HG02884 (cell line): ENCODE data around the gene IQSEC3.
"Not testable (repeated sequence)": the region's sequence is repeated elsewhere in the genome, so short reads cannot be mapped to it uniquely, and the experiment has no call there.

Experiments
- ATAC-seq: cut with Tn5 transposase; IDR thresholded peaks from one replicate; pipeline ENCODE4 v1.9.1; 2021; ENCODE audit warnings: mild to moderate bottlenecking, moderate library complexity; ENCODE audit not compliant: unreplicated experiment

IQSEC3 gene

DNA sequence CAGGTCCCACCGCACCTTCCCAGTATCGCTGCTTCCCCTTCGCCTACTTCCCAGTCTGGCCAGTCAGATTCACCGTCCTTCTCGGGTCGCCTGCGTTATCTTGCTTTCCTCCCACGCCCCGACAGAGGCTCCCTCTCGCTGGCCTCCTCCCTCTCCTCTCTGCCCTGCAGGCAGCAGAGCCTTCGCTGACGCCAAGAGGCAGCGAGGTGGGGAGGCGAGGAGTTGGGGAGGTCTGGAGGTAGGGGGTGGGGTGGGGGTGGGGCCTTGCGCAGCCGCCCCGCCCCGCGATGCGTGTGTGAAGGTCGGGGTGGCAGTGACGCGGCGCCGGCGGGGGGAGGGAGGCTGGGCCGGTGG is at the start of gene IQSEC3:
Gene IQSEC3 (plus strand): TSS at position 340 of the 354 bp plus-strand sequence. CDS start 116 bp downstream, outside the sequence.
- ATAC-seq, result not testable (repeated sequence)

DNA sequence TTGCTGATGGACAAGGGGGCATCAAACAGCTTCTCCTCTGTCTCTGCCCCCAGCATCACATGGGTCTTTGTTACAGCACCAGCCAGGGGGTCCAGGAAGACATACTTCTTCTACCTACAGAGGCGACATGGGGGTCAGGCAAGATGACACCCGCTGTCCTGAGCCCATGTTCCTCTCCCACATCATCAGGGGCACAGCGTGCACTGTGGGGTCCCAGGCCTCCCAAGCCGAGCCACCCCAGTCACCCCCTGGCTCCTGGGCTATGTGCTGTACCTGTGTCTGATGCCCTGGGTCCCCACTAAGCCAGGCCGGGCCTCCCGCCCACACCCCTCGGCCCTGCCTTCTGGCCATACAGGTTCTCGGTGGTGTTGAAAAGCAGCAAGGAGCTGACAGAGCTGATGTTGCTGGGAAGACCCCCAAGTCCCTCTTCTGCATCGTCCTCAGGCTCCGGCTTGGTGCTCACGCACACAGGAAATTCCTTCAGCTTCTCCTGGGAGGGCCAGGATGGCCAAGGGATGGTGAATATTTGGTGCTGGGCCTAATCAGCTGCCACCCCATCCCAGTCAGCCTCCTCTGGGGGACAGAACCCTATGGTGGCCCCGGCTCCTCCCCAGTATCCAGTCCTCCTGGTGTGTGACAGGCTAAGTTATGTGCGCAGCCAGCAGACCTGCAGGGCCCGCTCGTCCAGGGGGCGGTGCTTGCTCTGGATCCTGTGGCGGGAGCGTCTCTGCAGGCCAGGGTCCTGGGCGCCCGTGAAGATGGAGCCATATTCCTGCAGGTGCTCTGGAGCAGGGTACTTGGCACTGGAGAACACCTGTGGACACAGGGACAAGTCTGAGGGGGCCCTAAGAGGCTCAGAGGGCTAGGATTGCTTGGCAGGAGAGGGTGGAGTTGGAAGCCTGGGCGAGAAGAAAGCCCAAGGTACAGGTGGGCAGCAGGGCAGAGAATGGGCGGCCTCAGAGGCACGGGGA is 48.9 kb upstream of the IQSEC3 start:
- not testable (repeated sequence) for ATAC-seq

DNA sequence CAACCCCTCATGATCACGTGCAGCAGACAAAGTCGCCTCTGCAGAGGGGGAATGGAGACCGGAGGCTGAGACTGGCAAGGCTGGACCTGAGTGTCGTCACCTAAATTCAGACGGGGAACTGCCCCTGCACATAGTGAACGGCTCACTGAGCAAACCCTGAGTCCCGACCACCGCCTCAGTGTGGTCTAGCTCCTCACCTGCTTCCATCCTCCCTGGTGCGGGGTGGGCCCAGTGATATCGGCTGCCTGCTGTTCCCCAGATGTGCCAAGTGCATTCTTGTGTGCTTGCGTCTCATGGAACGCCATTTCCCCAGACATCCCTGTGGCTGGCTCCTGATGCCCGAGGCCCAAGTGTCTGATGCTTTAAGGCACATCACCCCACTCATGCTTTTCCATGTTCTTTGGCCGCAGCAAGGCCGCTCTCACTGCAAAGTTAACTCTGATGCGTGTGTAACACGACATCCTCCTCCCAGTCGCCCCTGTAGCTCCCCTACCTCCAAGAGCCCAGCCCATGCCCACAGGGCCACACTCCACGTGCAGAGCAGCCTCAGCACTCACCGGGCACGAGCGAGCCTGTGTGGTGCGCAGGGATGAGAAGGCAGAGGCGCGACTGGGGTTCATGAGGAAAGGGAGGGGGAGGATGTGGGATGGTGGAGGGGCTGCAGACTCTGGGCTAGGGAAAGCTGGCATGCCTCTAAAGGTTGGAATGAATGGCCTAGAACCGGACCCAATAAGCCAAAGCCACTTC is 47.6 kb upstream of the IQSEC3 start:
- ATAC-seq, result not testable (repeated sequence)

DNA sequence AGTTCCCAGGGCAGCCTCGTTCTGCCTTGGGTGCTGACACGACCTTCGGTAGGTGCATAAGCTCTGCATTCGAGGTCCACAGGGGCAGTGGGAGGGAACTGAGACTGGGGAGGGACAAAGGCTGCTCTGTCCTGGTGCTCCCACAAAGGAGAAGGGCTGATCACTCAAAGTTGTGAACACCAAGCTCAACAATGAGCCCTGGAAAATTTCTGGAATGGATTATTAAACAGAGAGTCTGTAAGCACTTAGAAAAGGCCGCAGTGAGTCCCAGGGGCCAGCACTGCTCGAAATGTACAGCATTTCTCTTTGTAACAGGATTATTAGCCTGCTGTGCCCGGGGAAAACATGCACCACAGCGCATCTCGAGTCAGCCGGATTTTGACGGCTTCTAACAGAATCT is 46.7 kb upstream of the IQSEC3 start:
- ATAC-seq, result not testable (repeated sequence)

DNA sequence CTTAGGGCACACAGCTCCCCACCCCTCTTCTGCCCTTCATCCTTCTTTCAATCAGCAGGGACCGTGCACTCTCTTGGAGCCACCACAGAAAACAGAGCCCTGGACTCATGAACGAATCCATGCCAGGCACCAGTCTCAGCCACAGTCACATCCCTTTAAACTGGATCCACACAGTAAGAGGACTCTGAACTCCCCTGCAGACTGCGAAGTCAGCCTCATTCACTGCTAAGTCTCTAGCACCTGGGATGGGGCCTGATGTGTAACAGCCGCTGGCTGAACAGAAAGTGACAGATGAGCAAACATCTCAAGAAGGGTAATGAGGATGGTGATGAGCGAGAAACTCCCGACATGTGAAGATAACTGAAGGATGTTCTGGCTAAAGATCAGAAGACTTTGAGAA is 45.8 kb upstream of the IQSEC3 start:
- ATAC-seq, result no peak

DNA sequence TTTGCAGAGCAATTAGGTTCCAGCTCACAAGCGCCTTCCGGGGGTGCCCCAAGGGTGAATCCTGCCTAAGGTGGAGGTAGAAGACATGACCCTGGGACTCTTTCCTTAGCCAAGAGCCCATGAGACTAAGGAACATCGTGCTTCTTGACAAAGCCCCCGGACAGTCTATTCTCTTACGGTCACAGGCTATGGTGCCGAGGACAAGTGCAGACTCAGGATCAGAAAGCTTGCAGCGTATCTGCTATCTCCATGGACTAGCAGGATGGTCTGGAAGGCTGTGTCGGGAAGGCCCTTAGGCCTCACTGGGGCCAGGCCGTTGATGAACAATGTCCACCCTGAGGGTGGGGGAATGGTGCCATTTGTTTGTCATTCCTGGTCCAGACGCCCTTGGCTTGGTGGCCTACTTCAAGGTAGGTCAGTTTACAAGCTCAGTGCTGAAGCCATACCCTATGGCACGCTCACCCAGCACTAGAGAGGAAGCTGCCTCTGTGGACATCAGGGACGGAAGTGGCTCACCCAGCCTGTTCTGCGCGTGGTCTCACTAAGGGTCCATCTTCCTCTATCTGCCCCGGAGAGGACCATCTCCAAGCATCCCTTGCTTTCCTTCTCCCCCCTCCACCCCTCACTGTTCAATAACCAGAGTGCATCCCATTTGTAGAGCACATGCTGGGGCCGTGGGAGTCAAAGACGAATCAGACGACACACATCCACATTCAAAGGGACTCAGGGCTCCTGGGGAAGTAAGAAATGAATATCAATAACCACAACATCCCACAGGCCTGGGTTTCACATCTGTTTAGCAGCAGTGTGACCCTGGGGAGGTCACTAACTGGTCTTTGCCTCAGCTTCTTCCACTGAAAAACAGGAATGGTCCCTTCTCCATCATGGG is 45.0 kb upstream of the IQSEC3 start:
- peak; percentile 88 for ATAC-seq

DNA sequence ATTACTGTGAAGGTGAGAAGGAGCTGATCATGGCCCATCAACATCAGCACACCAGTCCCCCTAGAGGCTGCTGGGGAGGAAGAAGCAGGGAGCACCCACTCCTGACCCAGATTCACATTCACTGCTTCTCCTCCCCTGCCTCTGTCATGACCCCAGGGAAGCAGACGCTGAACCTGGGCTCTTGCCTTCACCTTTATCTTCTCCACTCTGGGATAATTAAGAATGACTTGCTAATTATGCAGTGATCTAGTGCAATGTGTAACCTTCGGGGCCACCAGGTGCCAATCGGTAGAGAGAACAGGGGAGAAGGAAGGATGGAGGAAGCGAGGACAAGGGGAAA is 44.4 kb upstream of the IQSEC3 start:
- ATAC-seq, result no peak

DNA sequence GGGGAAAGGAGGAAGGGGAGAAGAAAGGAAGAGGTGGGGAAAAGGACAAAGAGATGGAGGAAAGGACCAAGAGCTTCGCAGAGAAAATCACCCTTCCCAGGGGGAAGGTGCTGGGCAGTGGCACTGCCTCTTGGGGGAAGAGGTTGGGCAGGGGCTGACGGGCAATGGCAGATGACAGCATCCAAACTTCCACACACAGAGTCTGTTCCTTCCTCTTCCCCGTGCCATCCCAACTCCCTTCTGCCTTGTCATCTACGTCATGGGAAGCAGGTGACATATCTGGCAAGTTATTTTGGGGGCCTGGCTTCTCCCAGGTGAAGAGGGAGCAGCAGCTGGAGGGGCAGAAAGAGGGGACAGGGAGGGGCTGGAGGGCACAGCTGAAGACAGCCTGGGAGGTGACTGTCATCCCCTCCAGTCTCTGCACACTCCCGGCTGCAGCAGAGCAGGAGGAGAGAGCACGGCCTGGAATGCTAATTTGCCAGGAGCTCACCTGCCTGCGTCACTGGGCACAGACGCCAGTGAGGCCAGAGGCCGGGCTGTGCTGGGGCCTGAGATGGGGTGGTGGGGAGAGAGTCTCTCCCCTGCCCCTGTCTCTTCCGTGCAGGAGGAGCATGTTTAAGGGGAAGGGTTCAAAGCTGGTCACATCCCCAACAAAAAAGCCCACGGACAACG is 43.9 kb upstream of the IQSEC3 start:
- ATAC-seq, result no peak

DNA sequence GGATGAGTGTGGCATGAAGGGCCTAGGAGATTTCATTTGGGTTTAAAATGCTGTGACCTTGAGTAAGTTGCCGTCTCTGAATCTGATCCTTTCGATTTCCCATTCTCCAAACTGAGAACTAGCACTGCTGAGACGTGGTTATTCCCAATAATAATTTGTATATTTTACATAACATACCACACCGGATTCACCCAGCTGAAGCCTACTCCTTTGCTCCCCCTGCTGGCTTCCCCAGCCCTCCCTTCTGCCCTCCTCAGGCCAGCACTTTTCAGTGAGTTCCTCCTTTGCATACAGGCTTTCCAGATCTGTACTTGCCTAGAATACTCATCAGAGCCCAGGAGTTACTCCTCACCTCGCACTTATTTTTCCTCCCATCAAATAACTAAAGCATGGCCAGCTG is 38.7 kb upstream of the IQSEC3 start:
- not testable (repeated sequence) for ATAC-seq

DNA sequence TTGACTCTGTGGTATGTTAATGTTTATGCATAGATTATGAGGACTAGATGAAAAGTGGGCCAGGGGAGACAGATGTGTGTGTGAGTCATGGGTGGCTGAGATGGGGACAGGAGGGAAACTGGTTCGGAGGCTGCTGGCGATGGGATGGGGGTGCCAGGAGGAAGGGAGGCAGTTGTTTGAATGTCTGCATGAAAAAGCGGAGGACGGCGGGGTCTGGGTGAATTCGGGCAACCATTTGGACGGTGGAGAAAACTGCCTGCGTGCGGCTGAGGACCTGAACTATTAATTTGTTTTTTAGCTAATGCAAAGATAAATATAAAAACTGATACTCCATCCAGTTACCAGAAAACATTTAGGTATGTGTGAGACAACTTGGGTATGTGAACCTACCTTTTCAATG is 27.8 kb upstream of the IQSEC3 start:
- not testable (repeated sequence) for ATAC-seq

DNA sequence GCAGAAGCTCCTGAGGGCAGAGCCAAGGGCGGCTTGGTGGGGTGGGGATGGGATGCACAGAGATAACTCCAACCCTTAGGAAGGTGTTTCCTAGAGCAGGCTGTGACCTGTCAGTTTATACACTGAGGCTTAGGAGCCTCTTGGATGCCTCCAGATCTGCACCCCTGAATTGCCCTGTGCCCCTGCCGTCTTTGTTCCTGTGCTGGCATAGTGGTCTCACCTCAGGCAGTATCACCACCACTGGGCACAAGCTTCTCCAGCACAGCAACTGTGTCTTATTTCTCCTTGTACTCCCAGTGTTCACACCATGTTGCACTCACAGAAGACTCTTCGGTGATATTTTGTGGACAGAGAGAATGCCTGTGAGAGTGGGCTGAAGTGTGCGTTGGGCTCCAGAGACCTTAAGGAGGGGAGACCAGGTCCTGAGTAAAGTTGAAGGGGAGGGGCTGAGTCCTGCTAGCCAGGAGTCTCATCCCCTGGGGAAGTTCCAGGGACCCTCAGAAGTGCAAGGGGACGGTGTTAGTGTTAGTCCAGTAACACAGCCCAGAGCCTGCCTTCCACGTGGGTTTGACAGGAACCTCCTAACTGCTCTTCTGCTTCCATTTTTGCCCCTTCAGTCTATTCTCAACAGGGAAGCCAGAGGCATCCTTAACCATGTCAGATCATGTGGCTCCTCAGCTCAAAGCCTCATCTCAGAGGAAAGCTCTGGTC is 26.9 kb upstream of the IQSEC3 start:
- not testable (repeated sequence) for ATAC-seq

DNA sequence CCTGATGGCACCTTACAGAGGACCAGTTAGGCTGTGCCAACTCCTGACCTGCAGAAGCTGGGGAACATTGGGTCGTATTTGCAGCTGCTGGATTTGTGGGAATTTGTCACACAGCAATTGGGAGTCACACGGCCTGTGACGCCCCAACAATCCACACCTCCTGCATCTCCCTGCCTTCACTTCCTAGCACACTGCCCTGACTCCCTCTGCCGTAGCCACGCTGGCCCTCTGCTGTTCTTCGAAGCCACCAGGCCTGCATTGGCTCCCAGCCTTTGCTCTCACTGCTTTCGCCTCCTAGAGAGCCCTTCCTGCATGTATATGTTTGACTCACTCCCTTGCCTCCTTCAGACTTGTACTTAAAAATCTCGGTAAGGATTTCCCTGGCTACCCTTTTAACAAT is 22.2 kb upstream of the IQSEC3 start:
- not testable (repeated sequence) for ATAC-seq

DNA sequence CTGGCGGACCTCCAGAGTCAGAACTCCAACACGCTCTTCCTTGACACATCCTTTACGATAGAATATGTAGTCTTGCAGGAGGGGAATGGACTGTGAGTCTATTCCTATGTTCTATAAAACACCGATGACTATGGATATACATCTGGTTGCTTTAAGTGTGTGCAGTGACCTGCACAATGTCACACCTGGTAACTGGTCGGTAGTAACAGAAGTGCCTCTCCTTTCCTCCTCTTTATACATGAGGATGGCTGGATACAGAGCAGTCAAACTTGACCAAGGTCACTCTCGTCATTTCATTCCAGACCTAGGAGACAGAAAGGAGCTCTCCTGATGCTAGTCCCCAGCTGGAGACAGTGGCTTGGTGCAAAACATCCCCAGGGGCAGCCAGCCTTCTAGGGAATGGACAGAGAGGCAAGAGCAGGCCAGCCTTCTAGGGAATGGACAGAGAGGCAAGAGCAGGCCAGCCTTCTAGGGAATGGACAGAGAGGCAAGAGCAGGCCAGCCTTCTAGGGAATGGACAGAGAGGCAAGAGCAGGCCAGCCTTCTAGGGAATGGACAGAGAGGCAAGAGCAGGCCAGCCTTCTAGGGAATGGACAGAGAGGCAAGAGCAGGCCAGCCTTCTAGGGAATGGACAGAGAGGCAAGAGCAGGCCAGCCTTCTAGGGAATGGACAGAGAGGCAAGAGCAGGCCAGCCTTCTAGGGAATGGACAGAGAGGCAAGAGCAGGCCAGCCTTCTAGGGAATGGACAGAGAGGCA is 21.2 kb upstream of the IQSEC3 start:
- not testable (repeated sequence) for ATAC-seq

DNA sequence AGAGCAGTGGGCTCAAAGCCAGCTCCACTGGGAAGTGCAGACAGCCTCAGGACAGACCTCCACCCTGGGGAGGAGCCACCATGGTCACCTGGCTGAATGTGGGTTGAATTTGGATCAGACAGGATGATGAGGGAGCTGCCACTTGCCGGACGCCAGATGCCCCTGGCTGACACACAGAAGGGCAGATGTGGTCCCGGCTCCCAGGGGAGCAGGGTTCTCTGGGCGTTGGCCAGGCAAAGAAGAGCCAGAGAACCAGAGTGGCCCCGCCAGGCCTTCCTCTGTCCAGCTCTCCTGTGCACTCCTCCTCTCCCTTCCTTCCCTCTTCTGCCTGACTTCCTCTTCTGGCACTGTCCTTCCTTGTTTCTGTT is 20.6 kb upstream of the IQSEC3 start:
- not testable (repeated sequence) for ATAC-seq

DNA sequence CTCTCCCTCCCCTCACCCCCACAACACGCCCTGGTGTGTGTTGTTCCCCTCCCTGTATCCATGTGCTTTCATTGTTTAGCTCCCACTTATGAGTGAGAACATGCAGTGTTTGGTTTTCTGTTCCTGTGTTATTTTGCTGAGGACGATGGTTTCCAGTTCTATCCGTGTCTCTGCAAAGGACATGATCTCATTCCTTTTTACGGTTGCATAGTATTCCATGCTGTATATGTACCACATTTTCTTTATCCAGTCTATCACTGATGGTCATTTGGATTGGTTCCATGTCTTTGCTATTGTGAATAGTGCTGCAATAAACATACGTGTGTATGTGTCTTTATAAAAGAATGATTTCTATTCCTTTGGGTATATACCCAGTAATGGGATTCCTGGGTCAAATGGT is 20.0 kb upstream of the IQSEC3 start:
- not testable (repeated sequence) for ATAC-seq

DNA sequence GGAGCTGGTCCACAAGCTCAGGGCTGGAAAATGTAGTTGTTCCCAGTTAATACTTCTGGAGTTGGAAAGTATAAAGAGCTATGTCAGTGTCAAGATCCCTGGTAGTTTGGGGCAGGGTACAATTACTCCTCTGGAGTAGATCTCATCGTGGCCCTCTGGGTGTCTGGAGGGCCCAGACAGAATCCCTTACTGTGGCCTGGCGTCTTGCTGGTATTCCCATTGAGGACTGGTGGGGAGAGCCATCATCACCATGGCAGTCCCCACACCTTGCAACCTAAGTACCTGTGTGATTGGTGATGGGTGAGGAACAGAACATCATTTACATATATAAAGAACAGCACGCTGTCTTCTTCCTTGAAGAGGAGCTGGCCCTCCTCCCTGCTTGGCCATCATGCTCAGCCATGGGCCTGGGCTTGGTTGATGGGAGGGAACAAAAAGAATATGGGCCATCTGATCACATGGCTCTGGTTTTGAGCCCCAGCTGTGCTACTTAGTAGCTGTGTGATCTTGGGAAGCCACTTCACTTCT is 18.8 kb upstream of the IQSEC3 start:
- not testable (repeated sequence) for ATAC-seq

DNA sequence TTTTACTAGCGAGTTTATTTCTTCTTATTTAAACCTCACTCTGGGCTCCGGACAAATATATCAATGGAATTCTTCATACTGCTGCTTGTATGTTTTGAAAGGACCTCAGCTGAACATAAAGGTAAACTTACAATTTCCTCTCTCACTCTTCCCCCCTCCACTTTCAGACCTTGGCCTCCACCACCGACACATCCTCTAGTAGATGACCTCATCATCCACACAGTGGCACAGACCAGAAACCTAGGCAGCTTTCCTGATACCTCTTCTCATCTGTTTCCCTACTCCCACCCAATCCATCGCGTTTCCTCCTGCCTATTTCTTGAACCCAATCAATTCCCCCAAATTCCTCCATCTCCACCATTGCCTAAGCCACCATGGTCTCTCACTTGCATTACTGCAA is 17.4 kb upstream of the IQSEC3 start:
- ATAC-seq, result not testable (repeated sequence)

DNA sequence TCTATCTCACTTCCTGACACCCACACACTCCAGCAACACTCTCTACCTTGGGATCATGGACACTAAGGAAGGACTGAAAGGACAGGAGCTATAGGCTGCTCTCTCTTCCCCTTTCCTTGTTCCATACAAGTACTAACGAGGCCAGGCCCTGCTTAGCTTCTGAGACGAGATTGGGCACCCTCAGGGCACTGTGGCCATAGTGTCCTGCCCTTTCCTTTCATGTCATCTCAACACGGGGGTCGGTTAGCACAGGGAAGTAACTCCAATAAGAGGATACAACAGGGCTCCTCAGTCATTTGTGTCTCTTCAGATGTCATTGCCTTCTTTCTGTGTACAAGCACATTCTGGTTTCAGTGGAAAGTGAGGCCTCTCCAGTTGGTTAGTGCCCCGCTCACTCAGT is 15.5 kb upstream of the IQSEC3 start:
- ATAC-seq, result not testable (repeated sequence)

DNA sequence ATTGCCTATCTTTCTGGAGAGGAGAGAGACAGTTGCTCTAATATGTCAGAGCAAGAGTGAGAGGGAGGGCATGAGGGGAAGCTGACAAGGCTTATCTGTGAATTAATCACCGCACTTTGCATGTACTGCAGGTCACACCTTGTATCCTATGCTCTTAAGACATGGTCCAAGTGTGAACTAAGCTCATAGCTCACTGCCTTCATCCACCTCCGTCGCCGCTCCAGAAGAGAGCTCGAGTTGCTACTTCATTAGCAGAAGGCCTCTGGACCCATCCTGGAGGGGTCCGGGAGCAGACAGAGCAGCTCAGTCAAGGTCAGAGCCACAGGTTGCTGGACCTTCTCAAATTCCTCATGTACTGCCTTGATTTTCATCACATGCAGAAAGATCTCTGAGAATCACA is 14.6 kb upstream of the IQSEC3 start:
- ATAC-seq, result not testable (repeated sequence)
